Endothelial cell of umbilical vein (primary cell): ENCODE results near the gene PLLP. TPM values are rescaled to one million over a fixed set of nuclear protein-coding genes. Genes with fewer than 3 reads are reported as not detected.

Source experiments
- BruUV-seq: library from RNA; stranded (reverse); fragments of 400-500 nt; replicated peaks from 2 replicates; lab custom pipeline; 2021; lab: Mats Ljungman, UMichigan
- CTCF ChIA-PET: fragments of 300-600, 350-600 bp; sonication (Branson Sonifier 250); formaldehyde crosslinking; loops from one replicate; lab custom pipeline; 2021; ENCODE audit warnings: antibody characterized with exemption, inconsistent platforms; lab: Charles Lee
- POLR2A ChIA-PET: fragments of 300-600, 350-600 bp; sonication (Branson Sonifier 250); formaldehyde crosslinking; loops from one replicate; lab custom pipeline; 2021; ENCODE audit warnings: antibody characterized with exemption, inconsistent platforms; lab: Charles Lee
- DNase-seq: peaks from one replicate; pipeline ENCODE4 v3.0.0-alpha.2; 2011; ENCODE audit warnings: low read depth, low spot score
- FAIRE-seq: peaks from 2 replicates; lab custom pipeline; 2011; peaks lifted over from hg19 to GRCh38; lab: Jason Lieb, UNC
- H2AFZ ChIP-seq: 2 replicates; pipeline ENCODE4 v1.6.0; 2012; ENCODE audit warnings: low read depth, low read length, control low read depth, inconsistent platforms
- H3K27ac ChIP-seq: 2 replicates; pipeline ENCODE4 v1.5.1; 2011; ENCODE audit warnings: low read depth, mild to moderate bottlenecking, control low read depth, low read length, moderate library complexity; ENCODE audit not compliant: insufficient read depth
- H3K27me3 ChIP-seq, 2 experiments: 2 replicates each; pipeline versions ENCODE4 v1.6.0 to v1.6.1; 2011; ENCODE audit warnings: low read length in 2 of 2, mixed read lengths in 1 of 2; ENCODE audit not compliant: control insufficient read depth in 2 of 2, insufficient read depth in 2 of 2
- H3K36me3 ChIP-seq, 2 experiments: 2 replicates in 1 of 2; 3 replicates in 1 of 2; pipeline ENCODE4 v1.5.1; 2011; ENCODE audit warnings: low read length in 2 of 2, mild to moderate bottlenecking in 1 of 2, moderate library complexity in 1 of 2; ENCODE audit not compliant: control insufficient read depth in 2 of 2, insufficient read depth in 2 of 2; ENCODE audit errors: extremely low read depth in 1 of 2
- H3K4me1 ChIP-seq: 3 replicates; pipeline ENCODE4 v1.5.1; 2011; ENCODE audit warnings: mild to moderate bottlenecking, low read length; ENCODE audit not compliant: control insufficient read depth, insufficient read depth; ENCODE audit errors: extremely low read depth
- H3K4me2 ChIP-seq: 2 replicates; pipeline ENCODE4 v1.6.1; 2011; ENCODE audit warnings: low read length, control low read depth, mixed read lengths; ENCODE audit not compliant: insufficient read depth
- H3K4me3 ChIP-seq, 3 experiments: fragments of 200-600 bp in 1 of 3; sonication (generic), shearing (Covaris generic) in 1 of 3; replicated peaks in 1 of 3; 2 replicates each; pipeline ENCODE4 v1.5.1; 2011 to 2016; ENCODE audit warnings: control low read depth in 3 of 3, low read length in 3 of 3, mild to moderate bottlenecking in 2 of 3, inconsistent platforms in 1 of 3, low read depth in 1 of 3, moderate library complexity in 1 of 3; ENCODE audit not compliant: insufficient read depth in 1 of 3
- H3K79me2 ChIP-seq: 2 replicates; pipeline ENCODE4 v1.6.0; 2012; ENCODE audit warnings: low read length, inconsistent platforms; ENCODE audit not compliant: control insufficient read depth, insufficient read depth
- H3K9ac ChIP-seq: replicated peaks from 2 replicates; pipeline ENCODE3; 2011; ENCODE audit warnings: low read length, control low read depth; ENCODE audit not compliant: insufficient read depth; ENCODE audit errors: extremely low read depth
- H3K9me1 ChIP-seq: replicated peaks from 3 replicates; pipeline ENCODE4 v1.6.0; 2011; ENCODE audit warnings: mild to moderate bottlenecking, low read length; ENCODE audit not compliant: control insufficient read depth, insufficient read depth; ENCODE audit errors: extremely low read depth
- H3K9me3 ChIP-seq: replicated peaks from 2 replicates; pipeline ENCODE4 v1.5.1; 2012; ENCODE audit warnings: low read length, inconsistent platforms; ENCODE audit not compliant: control insufficient read depth, insufficient read depth
- H4K20me1 ChIP-seq: replicated peaks from 2 replicates; pipeline ENCODE3; 2011; ENCODE audit warnings: mild to moderate bottlenecking, low read length; ENCODE audit not compliant: control insufficient read depth, insufficient read depth; ENCODE audit errors: extremely low read depth
- CTCF ChIP-seq, 2 donors: IDR thresholded peaks; 1 replicate in 1 of 2; 2 replicates in 1 of 2; pipeline ENCODE4 v1.5.1; 2011; ENCODE audit warnings: low read length in 2 of 2, mild to moderate bottlenecking in 2 of 2, moderate library complexity in 2 of 2, control low read depth in 1 of 2, inconsistent platforms in 1 of 2, low read depth in 1 of 2; ENCODE audit not compliant: insufficient read depth in 1 of 2; ENCODE audit errors: extremely low read depth in 1 of 2
- EZH2 ChIP-seq: IDR thresholded peaks from 2 replicates; pipeline ENCODE4 v1.6.1; 2012; ENCODE audit warnings: borderline replicate concordance, low read depth, mild to moderate bottlenecking, moderate library complexity, low read length, inconsistent platforms; ENCODE audit not compliant: severe bottlenecking
- FOS ChIP-seq: IDR thresholded peaks from 2 replicates; pipeline ENCODE4 v1.6.1; 2011; ENCODE audit warnings: mild to moderate bottlenecking, low read length, moderate library complexity, borderline replicate concordance; ENCODE audit not compliant: insufficient read depth
- GATA2 ChIP-seq: IDR thresholded peaks from 2 replicates; pipeline ENCODE4 v1.7.0; 2011; ENCODE audit warnings: low read depth, mild to moderate bottlenecking, moderate library complexity, mixed read lengths, low read length; ENCODE audit not compliant: insufficient read length, insufficient read depth
- JUN ChIP-seq: IDR thresholded peaks from 2 replicates; pipeline ENCODE4 v1.6.1; 2011; ENCODE audit warnings: borderline replicate concordance, low read depth; ENCODE audit not compliant: insufficient read length, insufficient read depth
- MAX ChIP-seq: IDR thresholded peaks from 2 replicates; pipeline ENCODE4 v1.6.1; 2011; ENCODE audit not compliant: insufficient read depth, insufficient read length
- MYC ChIP-seq: IDR thresholded peaks from one replicate; pipeline ENCODE4 v1.6.1; 2011; ENCODE audit warnings: mild to moderate bottlenecking, low read depth, low read length
- POLR2A ChIP-seq: IDR thresholded peaks from 2 replicates; pipeline ENCODE4 v1.6.1; 2012; ENCODE audit warnings: low read depth, mild to moderate bottlenecking, control low read depth, low read length
- POLR2AphosphoS5 ChIP-seq: IDR thresholded peaks from 2 replicates; pipeline ENCODE4 v1.6.1; 2012; ENCODE audit warnings: low read depth, mild to moderate bottlenecking, control low read depth, low read length, moderate library complexity; ENCODE audit not compliant: insufficient read depth
- dilution Hi-C: fragments of 300-500 bp; cut with MboI; formaldehyde crosslinking; loops from one replicate; pipeline ENCODE4 v1.15.0; 2019; ENCODE audit warnings: low sequenced_read_pairs; ENCODE audit not compliant: extremely low pct_ligation_motif_present
- intact Hi-C: fragments of 100-400 bp; cut with micrococcal nuclease; formaldehyde crosslinking; loops from one replicate; pipeline ENCODE4 v1.10.0; 2022
- polyA plus RNA-seq, 4 experiments: library from polyadenylated mRNA; depleted of rRNA in 3 of 4; stranded (reverse) in 3 of 4; unstranded in 1 of 4; fragments of >200 nt; gene quantifications; 2 replicates each; pipeline versions ENCODE4 v1.2.1 to v1.2.3, GENCODE V29; 2011 to 2012; ENCODE audit warnings: missing spikeins in 1 of 4
- total RNA-seq: library from RNA; stranded (reverse); gene quantifications from 2 replicates; pipeline ENCODE4 v1.2.3, GENCODE V29; 2021

Gene PLLP
- total and polyA plus RNA-seq, 2 donors (not counting 3 experiments of a cell fraction or from before 2014, with no cell fraction given): 4.4 to 14.4 TPM

GRCh38 chr16:57305159-57305811, 20.8 kb upstream of the PLLP start:
- TF ChIP-seq MAX: no peak
- TF ChIP-seq EZH2: no peak
- TF ChIP-seq CTCF (IDR thresholded peaks at IDR 0.05; ENCODE audit: extremely low read depth in 1 of 2, insufficient read depth in 1 of 2, low read depth in 1 of 2, low read length in 2 of 2): no peak
- no peak for TF ChIP-seq GATA2
- TF ChIP-seq JUN: no peak
- TF ChIP-seq FOS: no peak
- no peak for TF ChIP-seq MYC
- no peak for TF ChIP-seq POLR2A
- TF ChIP-seq POLR2AphosphoS5: no peak
- Histone ChIP-seq H3K4me1 (peaks cover 11% of the 10 kb centered on the region), H3K4me2 (no peak overlapping the region), H4K20me1 (no peaks in the 10 kb centered on the region), H3K79me2 (no peaks in the 10 kb centered on the region), H3K9me1 (no peaks in the 10 kb centered on the region), H3K9ac (no peak overlapping the region), H3K4me3 (no peak overlapping the region), H2AFZ (no peak overlapping the region), H3K9me3 (no peaks in the 10 kb centered on the region), H3K27me3 (no peaks in the 10 kb centered on the region), H3K27ac (no peak overlapping the region), H3K36me3 (no peaks in the 10 kb centered on the region)
- DNase-seq: no peak
- POLR2A ChIA-PET: interaction anchor here (0.7 kb wide), 1 partner anchor 55 kb away, joined by 3 read pairs; no protein-coding TSS in a partner anchor
- no peak for FAIRE-seq
- CTCF ChIA-PET: interaction anchor here (1.0 to 15.9 kb wide), 2 partner anchors 9 to 114 kb away, joined by 3 to 507 read pairs; no protein-coding TSS in a partner anchor
- dilution Hi-C loops (loop anchor here (25.0 kb wide), 1 partner anchor 107 kb away; the partner anchor contains the start of gene CCL17), intact Hi-C loops (no loop called here)
- BruUV-seq: no TSS peak
